K562 (cell line): ENCODE measurements around the gene SLC7A8. TPM values are rescaled to one million over a fixed set of nuclear protein-coding genes. Genes with fewer than 3 reads are reported as not detected.

Experiments
- ATF6 ChIP-seq: sonication (generic); formaldehyde crosslinking; IDR thresholded peaks from 2 replicates; pipeline ENCODE4 v1.4.0; 2020; ENCODE audit warnings: mild to moderate bottlenecking, missing genetic modification reagents
- BRCA1 ChIP-seq, 2 experiments: fragments of 450-650 bp in 1 of 2; sonication (generic) in 1 of 2; formaldehyde crosslinking in 1 of 2; IDR thresholded peaks; 2 replicates each; pipeline versions ENCODE4 v1.5.0 to v1.6.1; 2017 to 2020; ENCODE audit warnings: mild to moderate bottlenecking in 1 of 2, missing genetic modification reagents in 1 of 2
- CCNT2 ChIP-seq: IDR thresholded peaks from 2 replicates; pipeline ENCODE4 v1.6.1; 2011; ENCODE audit warnings: borderline replicate concordance, low read depth, mild to moderate bottlenecking, moderate library complexity, mixed read lengths, low read length; ENCODE audit not compliant: insufficient read length; ENCODE audit errors: extremely low read depth
- COPS2 ChIP-seq: fragments of 450-650 bp; conservative IDR thresholded peaks from 2 replicates; pipeline ENCODE4 v1.6.1; 2016; ENCODE audit warnings: mild to moderate bottlenecking, moderate library complexity
- CTBP1 ChIP-seq: fragments of 450-650 bp; IDR thresholded peaks from 2 replicates; pipeline ENCODE4 v1.6.1; 2016; ENCODE audit warnings: borderline replicate concordance
- FOXP4 ChIP-seq: sonication (generic); formaldehyde crosslinking; IDR thresholded peaks from 2 replicates; pipeline ENCODE4 v1.8.0; 2022; ENCODE audit warnings: mild to moderate bottlenecking, missing genetic modification reagents, borderline replicate concordance
- HNRNPLL ChIP-seq: fragments of 200-400 bp; formaldehyde crosslinking; IDR thresholded peaks from 2 replicates; pipeline ENCODE4 v1.6.1; 2017; ENCODE audit warnings: low read length, low read depth, mild to moderate bottlenecking; ENCODE audit not compliant: poor library complexity, severe bottlenecking
- MAFK ChIP-seq: IDR thresholded peaks from 2 replicates; pipeline ENCODE4 v1.6.1; 2011; ENCODE audit warnings: low read length, improper control_type of control experiment
- MLLT1 ChIP-seq, 2 experiments: fragments of 450-650 bp; IDR thresholded peaks; 2 replicates each; pipeline ENCODE4 v1.6.1; 2016
- NR2C2 ChIP-seq, 2 experiments: fragments of 200-800 bp in 1 of 2; sonication (Bioruptor generic) in 1 of 2; sonication (generic) in 1 of 2; formaldehyde crosslinking in 1 of 2; IDR thresholded peaks; 2 replicates each; pipeline versions ENCODE4 v1.6.1 to v1.8.0; 2016 to 2022; ENCODE audit warnings: mild to moderate bottlenecking in 1 of 2, missing compliant biosample characterization in 1 of 2, missing genetic modification characterization in 1 of 2, missing genetic modification reagents in 1 of 2
- PHF8 ChIP-seq: fragments of 200-600 bp; sonication (generic); IDR thresholded peaks from 2 replicates; pipeline ENCODE4 v1.6.1; 2012; ENCODE audit warnings: mixed run types, mild to moderate bottlenecking, inconsistent platforms, low read length, moderate library complexity, borderline replicate concordance
- PURB ChIP-seq: sonication (generic); formaldehyde crosslinking; IDR thresholded peaks from 2 replicates; pipeline ENCODE4 v1.9.0; 2021; ENCODE audit warnings: low read depth, mild to moderate bottlenecking, missing genetic modification reagents
- SMAD2 ChIP-seq: fragments of 150-350 bp; IDR thresholded peaks from 2 replicates; pipeline ENCODE4 v1.6.1; 2014; ENCODE audit warnings: low read depth, mild to moderate bottlenecking, low read length
- TAF7 ChIP-seq: fragments of 450-650 bp; IDR thresholded peaks from 2 replicates; pipeline ENCODE4 v1.6.1; 2016; ENCODE audit warnings: missing genetic modification characterization, missing compliant biosample characterization
- YY1 ChIP-seq, 3 experiments: IDR thresholded peaks; 2 replicates each; pipeline ENCODE4 v1.6.1; 2011; ENCODE audit warnings: low read length in 2 of 3, mild to moderate bottlenecking in 2 of 3, moderate library complexity in 2 of 3, borderline replicate concordance in 1 of 3, control low read depth in 1 of 3, low read depth in 1 of 3; ENCODE audit not compliant: insufficient read depth in 3 of 3, insufficient replicate concordance in 2 of 3, control insufficient read depth in 1 of 3, insufficient read length in 1 of 3; ENCODE audit errors: extremely low read depth in 1 of 3
- ZBTB1 ChIP-seq: sonication (generic); formaldehyde crosslinking; IDR thresholded peaks from 2 replicates; pipeline ENCODE4 v1.8.1; 2023; ENCODE audit warnings: missing genetic modification reagents, low read depth, mild to moderate bottlenecking, borderline replicate concordance
- ZBTB7A ChIP-seq: IDR thresholded peaks from 2 replicates; pipeline ENCODE4 v1.6.1; 2011; ENCODE audit warnings: low read depth, mild to moderate bottlenecking, low read length, moderate library complexity, borderline replicate concordance; ENCODE audit not compliant: control insufficient read depth
- ZNF740 ChIP-seq, 3 experiments: fragments of 200-800 bp in 1 of 3; sonication (Bioruptor generic) in 1 of 3; sonication (generic) in 1 of 3; formaldehyde crosslinking in 1 of 3; IDR thresholded peaks; 2 replicates each; pipeline versions ENCODE4 v1.6.1 to v1.8.0; 2016 to 2022; ENCODE audit warnings: mild to moderate bottlenecking in 2 of 3, missing compliant biosample characterization in 2 of 3, missing genetic modification characterization in 2 of 3, missing genetic modification reagents in 1 of 3
- polyA plus RNA-seq, 8 experiments: library from polyadenylated mRNA; depleted of rRNA in 4 of 8; stranded (reverse) in 5 of 8; unstranded in 3 of 8; fragments of >200 nt; fragmentation: Nextera tagmentation in 2 of 8; fragmentation: Illumina TruSeq in 1 of 8; extraction: Ambion mirVana in 2 of 8; extraction: Trizol in 1 of 8; gene quantifications; 2 replicates each; pipeline versions ENCODE4 v1.2.1 to v1.2.3, GENCODE V29; 2011 to 2014; ENCODE audit warnings: inconsistent platforms in 1 of 8, missing spikeins in 1 of 8
- total RNA-seq, 7 experiments: library from RNA; depleted of rRNA in 6 of 7; stranded (reverse); fragments of >200 nt in 6 of 7; fragmentation: Illumina TruSeq in 2 of 7; extraction: Trizol in 2 of 7; gene quantifications; 2 replicates each; pipeline versions ENCODE4 v1.2.1 to v1.2.3, GENCODE V29; 2011 to 2021; ENCODE audit warnings: low replicate concordance in 1 of 7

Gene SLC7A8
- total and polyA plus RNA-seq, 9 of the 15 experiments (the other 6 are each of a cell fraction or from before 2014, with no cell fraction given) = 2.0 to 33.0 (median 6.0) TPM

- TF ChIP-seq ATF6 (CRISPR knock-in tag) (peak; percentile 93; the same call in 1 of the 2 replicates), NR2C2 (CRISPR knock-in tag; IDR thresholded peaks at IDR 0.05) (0 out of 2 replicates have a peak, but pooled peaks have one; percentile 64), NR2C2 (tag; IDR thresholded peaks at IDR 0.05) (no peak), MAFK (no peak), BRCA1 (IDR thresholded peaks at IDR 0.05) (no peak), BRCA1 (CRISPR knock-in tag; IDR thresholded peaks at IDR 0.05) (no peak), FOXP4 (CRISPR knock-in tag) (peak; percentile 93), YY1 (IDR thresholded peaks at IDR 0.05; ENCODE audit: borderline replicate concordance in 1 of 3, control insufficient read depth in 1 of 3, extremely low read depth in 1 of 3, insufficient read depth in 3 of 3, insufficient read length in 1 of 3, insufficient replicate concordance in 2 of 3, low read depth in 1 of 3, low read length in 2 of 3) (peak; percentile 88 to 98 (median 92)), PURB (CRISPR knock-in tag) (no peak), ZBTB7A (no peak), PHF8 (peak; percentile 93), SMAD2 (no peak), TAF7 (tag) (peak; percentile 98), CTBP1 (peak; percentile 68), ZNF740 (CRISPR knock-in tag; IDR thresholded peaks at IDR 0.05) (no peak), ZNF740 (tag; IDR thresholded peaks at IDR 0.05) (no peak), COPS2 (no peak), ZBTB1 (CRISPR knock-in tag) (0 out of 2 replicates have a peak, but pooled peaks have one; percentile 27), HNRNPLL (peak; percentile 29), MLLT1 (IDR thresholded peaks at IDR 0.05) (peak in 1 of 2 experiments; percentile 80; a peak in 2 of 4 replicates), CCNT2 (peak; percentile 33)
Observed at GRCh38 chr14:23094666-23095195, 88.7 kb downstream of the SLC7A8 start, which contains the start of gene ACIN1 (continued).
